Mesendoderm (in vitro differentiated cells): Measurements from ENCODE around the gene TCF4.

Experiments
- DNase-seq: peaks from one replicate; pipeline ENCODE4 v3.0.0; 2013
- H2AK5ac ChIP-seq: 2 replicates; pipeline ENCODE4 v1.6.1; 2013; ENCODE audit warnings: low read length, inconsistent platforms
- H2BK120ac ChIP-seq: 2 replicates; pipeline ENCODE4 v1.6.1; 2013; ENCODE audit warnings: low read depth, mild to moderate bottlenecking, low read length, moderate library complexity, mixed read lengths
- H2BK15ac ChIP-seq: replicated peaks from 2 replicates; pipeline ENCODE4 v1.6.1; 2013; ENCODE audit warnings: low read depth, mild to moderate bottlenecking, moderate library complexity
- H2BK5ac ChIP-seq: 2 replicates; pipeline ENCODE4 v1.6.1; 2013; ENCODE audit warnings: low read length, inconsistent platforms
- H3K18ac ChIP-seq: 2 replicates; pipeline ENCODE4 v1.6.1; 2013; ENCODE audit warnings: mild to moderate bottlenecking, low read length, mixed read lengths
- H3K23ac ChIP-seq: one replicate; pipeline ENCODE4 v1.6.1; 2013; ENCODE audit warnings: low read length
- H3K27ac ChIP-seq: 2 replicates; pipeline ENCODE4 v1.5.1; 2013; ENCODE audit warnings: low read depth, mild to moderate bottlenecking, inconsistent platforms, low read length, moderate library complexity
- H3K27me3 ChIP-seq: 2 replicates; pipeline ENCODE4 v1.6.1; 2013; ENCODE audit warnings: low read length, control low read depth, mild to moderate bottlenecking, inconsistent platforms; ENCODE audit not compliant: insufficient read depth, poor library complexity
- H3K36me3 ChIP-seq: 2 replicates; pipeline ENCODE4 v1.6.1; 2013; ENCODE audit warnings: low read length, inconsistent platforms; ENCODE audit not compliant: control insufficient read depth, insufficient read depth
- H3K4ac ChIP-seq: one replicate; pipeline ENCODE4 v1.6.1; 2013; ENCODE audit warnings: low read depth, mild to moderate bottlenecking, low read length, moderate library complexity
- H3K4me1 ChIP-seq: 2 replicates; pipeline ENCODE4 v1.6.1; 2013; ENCODE audit warnings: low read depth, low read length, inconsistent platforms; ENCODE audit not compliant: control insufficient read depth
- H3K4me2 ChIP-seq: 2 replicates; pipeline ENCODE4 v1.6.1; 2013; ENCODE audit warnings: low read length
- H3K4me3 ChIP-seq: 2 replicates; pipeline ENCODE4 v1.5.1; 2013; ENCODE audit warnings: mild to moderate bottlenecking, low read length
- H3K56ac ChIP-seq: one replicate; pipeline ENCODE4 v1.6.1; 2013; ENCODE audit warnings: low read length
- H3K79me1 ChIP-seq: 2 replicates; pipeline ENCODE4 v1.6.1; 2013; ENCODE audit warnings: low read length, inconsistent platforms
- H3K79me2 ChIP-seq: 2 replicates; pipeline ENCODE4 v1.6.1; 2013; ENCODE audit warnings: mild to moderate bottlenecking, low read length; ENCODE audit not compliant: control insufficient read depth, insufficient read depth
- H3K9ac ChIP-seq: 2 replicates; pipeline ENCODE4 v1.6.1; 2013; ENCODE audit warnings: low read length, inconsistent platforms
- H4K5ac ChIP-seq: one replicate; pipeline ENCODE4 v1.6.1; 2013; ENCODE audit warnings: low read length
- H4K8ac ChIP-seq: one replicate; pipeline ENCODE4 v1.6.1; 2013; ENCODE audit warnings: low read depth, mild to moderate bottlenecking, control low read depth, low read length, moderate library complexity
- WGBS: extraction: QIAGEN DNeasy Blood & Tissue Kit; methylation state at CpG from one replicate; pipeline ENCODE4 v1.1.7; 2013; ENCODE audit warnings: low lambda C conversion rate, missing lambda C conversion rate; ENCODE audit not compliant: insufficient coverage; ENCODE audit errors: extremely low coverage; 5-methylcytosine and 5-hydroxymethylcytosine counted together

TCF4 gene

GRCh38 chr18:55435592-55435991 lies 152.4 kb downstream of the TCF4 start:
- Histone ChIP-seq H3K27me3 (no peaks in the 10 kb centered on the region), H3K9ac (no peak overlapping the region)

GRCh38 chr18:55433648-55434047 lies 154.3 kb downstream of the TCF4 start:
- no peak overlapping the region for H3K18ac ChIP-seq
- H3K27ac ChIP-seq: no peak overlapping the region
- H3K4ac ChIP-seq: no peak overlapping the region
- no peaks in the 10 kb centered on the region for H3K27me3 ChIP-seq
- H3K79me1 ChIP-seq: peaks cover 25% of the 10 kb centered on the region
- H3K4me1 ChIP-seq: peaks cover 5% of the 10 kb centered on the region
- H4K5ac ChIP-seq: no peak overlapping the region
- no peak overlapping the region for H3K4me3 ChIP-seq
- H3K23ac ChIP-seq: no peak overlapping the region
- no peak overlapping the region for H3K56ac ChIP-seq
- H4K8ac ChIP-seq: no peak overlapping the region
- no peak for DNase-seq
- H2BK120ac ChIP-seq: no peak overlapping the region
- no peak overlapping the region for H2BK5ac ChIP-seq
- H3K9ac ChIP-seq: no peak overlapping the region
- H3K4me2 ChIP-seq: no peak overlapping the region
- no peak overlapping the region for H2BK15ac ChIP-seq
- H3K36me3 ChIP-seq: no peaks in the 10 kb centered on the region
- H3K79me2 ChIP-seq: peaks cover 28% of the 10 kb centered on the region
- no CpG with 5 or more reads among the region's 5 CpGs for WGBS
- H2AK5ac ChIP-seq: no peak overlapping the region

More at GRCh38 chr18:55435592-55435991, 152.4 kb downstream of the TCF4 start:
- H3K4me2 ChIP-seq: no peak overlapping the region
- no peak overlapping the region for H2AK5ac ChIP-seq
- H4K5ac ChIP-seq: no peak overlapping the region
- no peak overlapping the region for H3K23ac ChIP-seq
- no peak overlapping the region for H2BK120ac ChIP-seq
- H2BK5ac ChIP-seq: no peak overlapping the region
- peaks cover 23% of the 10 kb centered on the region for H3K79me2 ChIP-seq
- H3K4me1 ChIP-seq: peaks cover 11% of the 10 kb centered on the region
- no peak overlapping the region for H3K18ac ChIP-seq
- DNase-seq: no peak
- H3K27ac ChIP-seq: no peak overlapping the region
- no CpG with 5 or more reads among the region's 1 CpG for WGBS
- H2BK15ac ChIP-seq: no peak overlapping the region
- no peak overlapping the region for H4K8ac ChIP-seq
- H3K36me3 ChIP-seq: no peaks in the 10 kb centered on the region
- no peak overlapping the region for H3K56ac ChIP-seq
- H3K4ac ChIP-seq: no peak overlapping the region
- H3K4me3 ChIP-seq: no peak overlapping the region
- peaks cover 21% of the 10 kb centered on the region for H3K79me1 ChIP-seq

GRCh38 chr18:55433140-55433539 lies 154.9 kb downstream of the TCF4 start:
- no peak overlapping the region for H2BK120ac ChIP-seq
- H2BK15ac ChIP-seq: no peak overlapping the region
- peaks cover 24% of the 10 kb centered on the region for H3K79me2 ChIP-seq
- no peak overlapping the region for H3K4me3 ChIP-seq
- peaks cover 21% of the 10 kb centered on the region for H3K79me1 ChIP-seq
- H3K27ac ChIP-seq: no peak overlapping the region
- no peak overlapping the region for H3K18ac ChIP-seq
- H3K23ac ChIP-seq: no peak overlapping the region
- H3K36me3 ChIP-seq: no peaks in the 10 kb centered on the region
- no peak overlapping the region for H3K9ac ChIP-seq
- no peak overlapping the region for H3K4ac ChIP-seq
- no peak overlapping the region for H3K4me2 ChIP-seq
- DNase-seq: no peak
- no peak overlapping the region for H4K8ac ChIP-seq
- H3K4me1 ChIP-seq: peaks cover under 1% of the 10 kb centered on the region
- WGBS: no CpG with 5 or more reads among the region's 2 CpGs
- no peaks in the 10 kb centered on the region for H3K27me3 ChIP-seq
- H3K56ac ChIP-seq: no peak overlapping the region
- no peak overlapping the region for H4K5ac ChIP-seq
- H2BK5ac ChIP-seq: no peak overlapping the region
- no peak overlapping the region for H2AK5ac ChIP-seq

GRCh38 chr18:55432307-55433040 lies 155.5 kb downstream of the TCF4 start:
- no peak overlapping the region for H3K56ac ChIP-seq
- H3K18ac ChIP-seq: no peak overlapping the region
- H2AK5ac ChIP-seq: no peak overlapping the region
- H3K4ac ChIP-seq: no peak overlapping the region
- no CpG with 5 or more reads among the region's 3 CpGs for WGBS
- peaks cover 22% of the 10 kb centered on the region for H3K79me1 ChIP-seq
- no peak overlapping the region for H3K27ac ChIP-seq
- no peaks in the 10 kb centered on the region for H3K4me1 ChIP-seq
- peaks cover 22% of the 10 kb centered on the region for H3K79me2 ChIP-seq
- H2BK15ac ChIP-seq: no peak overlapping the region
- H3K4me3 ChIP-seq: no peak overlapping the region
- H3K9ac ChIP-seq: no peak overlapping the region
- no peak overlapping the region for H4K5ac ChIP-seq
- no peak overlapping the region for H3K23ac ChIP-seq
- DNase-seq: no peak
- H2BK5ac ChIP-seq: no peak overlapping the region
- no peak overlapping the region for H4K8ac ChIP-seq
- no peaks in the 10 kb centered on the region for H3K27me3 ChIP-seq
- no peak overlapping the region for H3K4me2 ChIP-seq
- H3K36me3 ChIP-seq: no peaks in the 10 kb centered on the region
- H2BK120ac ChIP-seq: no peak overlapping the region

GRCh38 chr18:55430026-55430425 lies 158.0 kb downstream of the TCF4 start:
- Histone ChIP-seq H3K4me2 (no peak overlapping the region), H3K79me2 (peaks cover 19% of the 10 kb centered on the region), H2BK120ac (no peak overlapping the region), H3K23ac (no peak overlapping the region), H3K79me1 (peaks cover 22% of the 10 kb centered on the region), H2AK5ac (no peak overlapping the region), H3K56ac (no peak overlapping the region), H3K4me3 (no peak overlapping the region), H3K9ac (no peak overlapping the region), H2BK15ac (no peak overlapping the region), H3K27me3 (no peaks in the 10 kb centered on the region), H4K5ac (no peak overlapping the region), H3K4me1 (no peaks in the 10 kb centered on the region), H2BK5ac (no peak overlapping the region), H3K18ac (no peak overlapping the region), H3K4ac (no peak overlapping the region), H3K27ac (no peak overlapping the region), H4K8ac (no peak overlapping the region), H3K36me3 (no peaks in the 10 kb centered on the region)
- no CpG with 5 or more reads among the region's 2 CpGs for WGBS
- no peak for DNase-seq

GRCh38 chr18:55427951-55428350 lies 160.0 kb downstream of the TCF4 start:
- no peak for DNase-seq
- no peak overlapping the region for H4K8ac ChIP-seq

More at GRCh38 chr18:55427951-55428350, 160.0 kb downstream of the TCF4 start:
- Histone ChIP-seq H3K4me1 (peaks cover 3% of the 10 kb centered on the region), H3K4ac (no peak overlapping the region), H3K79me2 (peaks cover 27% of the 10 kb centered on the region), H2AK5ac (no peak overlapping the region), H3K4me3 (no peak overlapping the region), H3K23ac (no peak overlapping the region), H3K56ac (no peak overlapping the region), H3K4me2 (no peak overlapping the region), H3K9ac (no peak overlapping the region), H3K27ac (no peak overlapping the region), H3K27me3 (no peaks in the 10 kb centered on the region), H2BK15ac (no peak overlapping the region), H3K79me1 (peaks cover 20% of the 10 kb centered on the region), H3K36me3 (no peaks in the 10 kb centered on the region), H3K18ac (no peak overlapping the region), H2BK5ac (no peak overlapping the region), H4K5ac (no peak overlapping the region), H2BK120ac (no peak overlapping the region)
- no CpG with 5 or more reads among the region's 1 CpG for WGBS
